ENCODE measurements around the gene PHF2.

Gene PHF2

GRCh38 chr9:93612052-93612795 is 35.8 kb downstream of the PHF2 start:
- TF ChIP-seq, protein P1, sequence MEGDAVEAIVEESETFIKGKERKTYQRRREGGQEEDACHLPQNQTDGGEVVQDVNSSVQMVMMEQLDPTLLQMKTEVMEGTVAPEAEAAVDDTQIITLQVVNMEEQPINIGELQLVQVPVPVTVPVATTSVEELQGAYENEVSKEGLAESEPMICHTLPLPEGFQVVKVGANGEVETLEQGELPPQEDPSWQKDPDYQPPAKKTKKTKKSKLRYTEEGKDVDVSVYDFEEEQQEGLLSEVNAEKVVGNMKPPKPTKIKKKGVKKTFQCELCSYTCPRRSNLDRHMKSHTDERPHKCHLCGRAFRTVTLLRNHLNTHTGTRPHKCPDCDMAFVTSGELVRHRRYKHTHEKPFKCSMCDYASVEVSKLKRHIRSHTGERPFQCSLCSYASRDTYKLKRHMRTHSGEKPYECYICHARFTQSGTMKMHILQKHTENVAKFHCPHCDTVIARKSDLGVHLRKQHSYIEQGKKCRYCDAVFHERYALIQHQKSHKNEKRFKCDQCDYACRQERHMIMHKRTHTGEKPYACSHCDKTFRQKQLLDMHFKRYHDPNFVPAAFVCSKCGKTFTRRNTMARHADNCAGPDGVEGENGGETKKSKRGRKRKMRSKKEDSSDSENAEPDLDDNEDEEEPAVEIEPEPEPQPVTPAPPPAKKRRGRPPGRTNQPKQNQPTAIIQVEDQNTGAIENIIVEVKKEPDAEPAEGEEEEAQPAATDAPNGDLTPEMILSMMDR (IDR thresholded peaks at IDR 0.05; ENCODE audit: insufficient read depth, low read depth, low read length, missing control alignments), result no peak
- DNase-seq (ENCODE audit: low read depth), result no peak
- no peak overlapping the region for H3K4me3 ChIP-seq (ENCODE audit: low read length)

DNA sequence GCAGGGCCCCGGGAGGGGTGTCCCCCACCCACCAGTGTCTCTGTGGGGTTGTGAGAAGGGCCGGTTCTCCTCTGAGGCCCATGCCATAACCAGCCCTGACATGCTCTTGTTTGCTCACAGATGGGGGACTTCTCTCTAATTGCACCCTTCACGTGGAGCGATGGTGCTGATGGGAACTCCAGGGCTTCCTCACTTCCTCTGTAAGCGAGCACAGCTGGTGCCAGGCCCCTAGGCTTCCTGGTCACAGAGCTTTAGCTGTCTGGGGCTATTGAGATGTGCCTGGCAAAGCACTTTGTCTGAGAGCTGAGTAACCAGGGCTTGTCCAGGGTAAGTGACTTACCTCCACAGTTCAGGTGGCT is 36.4 kb downstream of the PHF2 start:
- no peak overlapping the region for H3K4me3 ChIP-seq (ENCODE audit: low read length)
- TF ChIP-seq, protein P1 (IDR thresholded peaks at IDR 0.05; ENCODE audit: insufficient read depth, low read depth, low read length, missing control alignments), result no peak
- peak; percentile 75 for DNase-seq (ENCODE audit: low read depth)

GRCh38 chr9:93613174-93613573 is 36.8 kb downstream of the PHF2 start:
- H3K4me3 ChIP-seq (ENCODE audit: low read length), result no peak overlapping the region
- TF ChIP-seq, protein P1 (IDR thresholded peaks at IDR 0.05; ENCODE audit: insufficient read depth, low read depth, low read length, missing control alignments), result no peak
- no peak for DNase-seq (ENCODE audit: low read depth)

- no peak overlapping the region for H3K4me3 ChIP-seq (ENCODE audit: low read length)
- TF ChIP-seq, protein P1 (IDR thresholded peaks at IDR 0.05; ENCODE audit: insufficient read depth, low read depth, low read length, missing control alignments), result no peak
- DNase-seq (ENCODE audit: low read depth), result no peak
These were observed 37.4 kb downstream of the PHF2 start for GRCh38 chr9:93613791-93614190.

DNA sequence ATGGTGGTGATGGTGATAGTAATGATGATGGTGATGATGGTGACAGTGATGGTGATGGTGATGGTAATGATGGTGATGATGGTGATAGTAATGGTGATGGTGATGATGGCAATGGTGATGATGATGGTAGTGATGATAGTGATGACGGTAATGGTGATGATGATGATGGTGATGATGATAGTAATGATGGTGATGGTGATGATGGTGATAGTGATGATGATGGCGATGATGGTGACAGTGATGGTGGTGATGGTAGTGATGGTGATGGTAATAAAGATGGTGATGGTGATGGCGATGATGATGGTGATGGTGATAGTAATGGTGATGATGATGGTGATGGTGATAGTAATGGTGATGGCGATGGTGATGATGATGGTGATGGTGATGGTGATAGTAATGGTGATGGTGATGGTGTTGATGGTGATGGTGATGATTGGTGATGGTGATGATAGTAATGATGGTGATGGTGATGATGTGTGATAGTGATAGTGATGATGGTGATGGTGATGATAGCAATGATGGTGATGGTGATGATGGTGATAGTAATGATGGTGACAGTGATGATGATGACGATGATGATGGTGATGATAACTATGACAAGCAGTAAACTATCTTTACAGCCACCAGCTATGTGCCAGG is 38.6 kb downstream of the PHF2 start:
- TF ChIP-seq, protein P1 (IDR thresholded peaks at IDR 0.05; ENCODE audit: insufficient read depth, low read depth, low read length, missing control alignments), result no peak
- DNase-seq (ENCODE audit: low read depth), result no peak
- H3K4me3 ChIP-seq (ENCODE audit: low read length), result no peak overlapping the region

DNA sequence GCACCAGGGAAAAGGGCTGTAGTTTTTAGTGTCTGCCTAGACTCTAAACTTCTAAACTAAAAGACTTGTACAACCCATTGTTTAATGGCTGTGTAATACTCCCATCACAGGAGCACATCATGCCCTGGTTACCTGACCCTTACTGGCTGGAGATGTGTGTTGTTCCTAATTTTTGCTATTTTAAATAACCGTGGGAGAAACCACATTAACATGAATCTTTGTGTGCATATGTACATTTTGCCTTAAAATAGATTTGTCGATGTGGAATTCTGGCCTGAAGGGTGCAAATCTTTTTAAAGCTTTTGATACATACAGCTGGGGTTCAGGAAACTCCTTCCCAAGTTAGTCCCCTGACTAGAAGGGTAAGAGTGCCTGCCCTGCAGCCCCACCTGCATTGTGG is 39.7 kb downstream of the PHF2 start:
- no peak overlapping the region for H3K4me3 ChIP-seq (ENCODE audit: low read length)
- no peak for DNase-seq (ENCODE audit: low read depth)
- TF ChIP-seq, protein P1 (IDR thresholded peaks at IDR 0.05; ENCODE audit: insufficient read depth, low read depth, low read length, missing control alignments), result no peak

DNA sequence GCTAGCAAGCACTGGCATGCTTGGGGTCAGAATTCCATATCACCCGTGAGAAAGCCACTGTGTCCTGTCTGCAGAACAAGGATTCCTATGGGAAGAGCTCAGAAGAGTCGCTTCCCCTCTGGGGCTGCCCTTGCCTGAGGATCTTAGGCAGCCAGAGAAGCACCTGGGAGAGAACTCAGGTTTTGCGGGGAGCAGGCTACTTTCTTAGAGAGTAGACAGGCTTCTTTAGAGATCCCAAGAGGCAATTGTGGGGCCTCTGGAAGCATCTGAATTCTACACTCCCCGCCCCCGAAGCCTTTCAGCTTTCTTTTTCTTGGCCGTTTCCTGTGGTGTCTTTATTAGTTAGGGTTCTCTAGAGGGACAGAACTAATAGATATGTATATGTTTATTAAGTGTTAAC is 40.9 kb downstream of the PHF2 start:
- H3K4me3 ChIP-seq (ENCODE audit: low read length), result no peak overlapping the region
- DNase-seq (ENCODE audit: low read depth), result no peak
- TF ChIP-seq, protein P1 (IDR thresholded peaks at IDR 0.05; ENCODE audit: insufficient read depth, low read depth, low read length, missing control alignments), result no peak
